ENCODE measurements around the gene ZMYM4.

- no peak for TF ChIP-seq CTCF (IDR thresholded peaks at IDR 0.05)
- TF ChIP-seq POLR2AphosphoS5 (IDR thresholded peaks at IDR 0.05) = no peak
- TF ChIP-seq POLR2A (IDR thresholded peaks at IDR 0.05) = no peak
Measured at GRCh38 chr1:35340519-35340918, 72.0 kb downstream of the ZMYM4 start.

Data from breast epithelium (tissue), 3 donors.